Heart left ventricle (tissue), 16 donors: ENCODE measurements around the gene TBC1D10B. TPM values are rescaled to one million over a fixed set of nuclear protein-coding genes. Genes with fewer than 3 reads are reported as not detected.

Source experiments
- ATAC-seq, 4 donors: fragments of 200-7000 bp; cut with Tn5 transposase; one replicate each; pipeline ENCODE4 v1.9.1; 2020 to 2022; ENCODE audit warnings: moderate library complexity in 4 of 4, mild to moderate bottlenecking in 3 of 4, moderate number of reproducible peaks in 1 of 4
- DNase-seq, 5 donors: peaks; one replicate each; pipeline ENCODE4 v3.0.0-alpha.2; 2020
- H3K27ac ChIP-seq, 12 donors: fragments of 200-600 bp; sonication (generic) in 4 of 12; one replicate each; pipeline versions ENCODE4 v1.5.0 to v1.8.0; 2016 to 2022; ENCODE audit warnings: mild to moderate bottlenecking in 2 of 12
- H3K27me3 ChIP-seq, 9 donors: fragments of 200-600 bp; sonication (generic) in 2 of 9; one replicate each; pipeline versions ENCODE4 v1.5.1 to v1.8.0; 2016 to 2022; ENCODE audit warnings: mild to moderate bottlenecking in 3 of 9
- H3K36me3 ChIP-seq, 9 donors: fragments of 200-600 bp; sonication (generic) in 2 of 9; one replicate each; pipeline versions ENCODE4 v1.5.0 to v1.8.0; 2018 to 2022; ENCODE audit warnings: mild to moderate bottlenecking in 2 of 9
- H3K4me1 ChIP-seq, 12 donors: fragments of 200-600 bp; sonication (generic) in 4 of 12; one replicate each; pipeline versions ENCODE4 v1.5.0 to v1.8.0; 2016 to 2022; ENCODE audit warnings: mild to moderate bottlenecking in 3 of 12
- H3K4me3 ChIP-seq, 12 donors: fragments of 200-600 bp; sonication (generic) in 4 of 12; one replicate each; pipeline versions ENCODE4 v1.5.0 to v1.8.0; 2017 to 2022; ENCODE audit warnings: mild to moderate bottlenecking in 9 of 12, moderate library complexity in 4 of 12
- H3K9me3 ChIP-seq, 12 donors: fragments of 200-600 bp; sonication (generic) in 4 of 12; one replicate each; pipeline versions ENCODE4 v1.5.0 to v1.8.0; 2016 to 2022; ENCODE audit warnings: mild to moderate bottlenecking in 1 of 12
- CTCF ChIP-seq, 12 donors: fragments of 200-600 bp; sonication (generic) in 4 of 12; IDR thresholded peaks; one replicate each; pipeline versions ENCODE4 v1.5.0 to v1.8.0; 2018 to 2022; ENCODE audit warnings: antibody characterized with exemption in 12 of 12, mild to moderate bottlenecking in 5 of 12
- POLR2A ChIP-seq, 2 donors: fragments of 450-650 bp; IDR thresholded peaks; one replicate each; pipeline ENCODE4 v1.6.1; 2017; ENCODE audit warnings: antibody characterized with exemption in 2 of 2, mild to moderate bottlenecking in 2 of 2, moderate library complexity in 2 of 2
- WGBS, 4 donors: extraction: QIAGEN DNeasy Blood & Tissue Kit in 2 of 4; methylation state at CpG; one replicate each; pipeline versions ENCODE4 v1.1.5 to v1.1.7; 2013 to 2018; 5-methylcytosine and 5-hydroxymethylcytosine counted together
- intact Hi-C, 10 donors: fragments of 100-400 bp; cut with DNase I; formaldehyde crosslinking; loops; one replicate each; pipeline versions ENCODE4 v1.11.1 to v1.14.2; 2022
- long read RNA-seq, 3 donors: library from polyadenylated mRNA; unstranded; transcript quantifications; one replicate each; pipeline ENCODE4 v2.0.0, GENCODE V29; 2020 to 2021
- polyA plus RNA-seq, 2 donors: library from polyadenylated mRNA; stranded (reverse); fragments of 200-250 nt; gene quantifications; one replicate each; pipeline ENCODE4 v1.2.3, GENCODE V29; 2013
- total RNA-seq, 9 donors: library from RNA; depleted of rRNA in 2 of 9; stranded (reverse); fragments of >200 nt in 2 of 9; fragmentation: NEBNext Ultra II Directional in 3 of 9; extraction: Animal tissue kit (Norgen Biotek cat#: 25700) in 3 of 9; gene quantifications; one replicate each; pipeline versions ENCODE4 v1.1.0 to v1.2.4, GENCODE V29; 2016 to 2023
- donor health status: ischemic (EF 13 %, LVEDD 7.1; RV severe dilation, severe dysfunction).
- donor health status: healthy with polysubstance abuse.
- donor health status: DM: no; HTN: yes; CAD: no.
- donor health status: DM: no; HTN: no; CAD: no.
- donor health status: ischemic (EF 25% LVEDD 6.9; RV normal size, moderate dysfunction).
- donor health status: ischemic (EF 25% LVEDD 5.7; RV mildly dilated, moderate dysfunction).
- donor health status: healthy.
- donor health status: DM: yes; HTN: yes; CAD: no.
- donor health status: ischemic (EF 35%, LVEDD 5.7; RV mildly dilated, moderate dysfunction).
- donor health status: nonischemic (EF 11% LVEDD 7.7; RV severe dilation, severe dysfunction).
- donor health status: DM: yes; HTN: yes; CAD: no.
- donor health status: PGD.
- donor health status: ischemic (EF 29% LVEDD 5.4; RV normal size, mild dysfunction).
- donor health status: nonischemic (EF 23%, LVEDD 6.1; RV moderate dilation, normal function).

The TBC1D10B gene
- total RNA-seq (10 to 100 TPM; 16.9 to 33.2 (median 24.2) TPM), polyA plus RNA-seq (10 to 100 TPM; 18.1 to 40.0 TPM)
- long read RNA-seq, donor 1, transcript TBC1D10B-201 (9 exons, 3,350 nt): major isoform, 27 of 39 reads
- long read RNA-seq, donor 1, partial matches to known transcripts: 5 of 39 reads
- long read RNA-seq, donor 1, other reads (novel, unspliced or antisense): 7 of 39 reads
- long read RNA-seq, donor 2, transcript TBC1D10B-201 (9 exons, 3,350 nt): major isoform, 14 of 23 reads
- long read RNA-seq, donor 2, partial matches to known transcripts: 6 of 23 reads
- long read RNA-seq, donor 2, other reads (novel, unspliced or antisense): 3 of 23 reads
- long read RNA-seq, donor 3, transcript TBC1D10B-201 (9 exons, 3,350 nt): major isoform, 38 of 58 reads
- long read RNA-seq, donor 3, partial matches to known transcripts: 9 of 58 reads
- long read RNA-seq, donor 3, other reads (novel, unspliced or antisense): 11 of 58 reads

GRCh38 chr16:30370456-30371247 is at the start of gene TBC1D10B:
TBC1D10B (minus strand) TSS chr16:30370494; CDS start chr16:30370183, 311 bp downstream.
- H3K27ac ChIP-seq: peak within 1 kb of the TSS; percentile 78 to 95 (median 88)
- peak; percentile 97 to 99 (median 98) for DNase-seq
- TF ChIP-seq CTCF (IDR thresholded peaks at IDR 0.05) (peak in 9 of 12 donors; percentile 7 to 54 (median 29)), POLR2A (IDR thresholded peaks at IDR 0.05) (peak in 1 of 2 donors; percentile 73)
- H3K9me3 ChIP-seq: no peaks in the 10 kb centered on the region
- H3K27me3 ChIP-seq: no peaks in the 10 kb centered on the region
- peaks cover 0 to 49% (median 35%) of the 10 kb centered on the region in 12 donors for H3K4me1 ChIP-seq
- peak within 1 kb of the TSS; percentile 78 to 99 (median 91) for H3K4me3 ChIP-seq
- ATAC-seq: peak; percentile 90 to 96 (median 94)
- H3K36me3 ChIP-seq: peaks cover 0 to 15% (median 8%) of the 10 kb centered on the region in 9 donors
- 0 to 1% (median 0%) methylated on average over 39 to 40 of the region's 40 CpGs for WGBS, 4 donors
- intact Hi-C loops: loop anchor here in 1 of 10 donors (2.0 kb wide), 1 partner anchor 16 kb away; the partner anchor contains the start of gene CD2BP2

GRCh38 chr16:30418350-30419181 is 48.3 kb upstream of the TBC1D10B start:
- no peak for DNase-seq
- ATAC-seq: no peak
- Histone ChIP-seq H3K27ac (peak overlapping the region; percentile 14 to 91 (median 77)), H3K4me3 (peak overlapping the region; percentile 38 to 76 (median 64)), H3K4me1 (peaks cover 0 to 27% (median 10%) of the 10 kb centered on the region in 12 donors), H3K27me3 (no peaks in the 10 kb centered on the region), H3K9me3 (no peaks in the 10 kb centered on the region), H3K36me3 (peaks cover 0 to 43% (median 23%) of the 10 kb centered on the region in 9 donors)
- intact Hi-C loops: loop anchor here in 4 of 10 donors (10.0 kb wide), 4 partner anchors 64 to 354 kb away; partner anchors contain the start of genes ALDOA (in 2 of the 4), MAPK3 (in 2 of the 4), TBX6 (in 2 of the 4) and YPEL3 (in 2 of the 4)
- no peak for TF ChIP-seq POLR2A (IDR thresholded peaks at IDR 0.05)
- TF ChIP-seq CTCF (IDR thresholded peaks at IDR 0.05): peak in 1 of 12 donors; percentile 21
- 65 to 80% (median 75%) methylated on average over 24 to 31 of the region's 31 CpGs for WGBS, 4 donors

GRCh38 chr16:30417529-30418349 is 47.4 kb upstream of the TBC1D10B start:
- intact Hi-C loops: loop anchor here in 4 of 10 donors (10.0 kb wide), 4 partner anchors 63 to 353 kb away; partner anchors contain the start of genes ALDOA (in 2 of the 4), MAPK3 (in 2 of the 4), TBX6 (in 2 of the 4) and YPEL3 (in 2 of the 4)

More at GRCh38 chr16:30417529-30418349, 47.4 kb upstream of the TBC1D10B start:
- peaks cover 0 to 43% (median 18%) of the 10 kb centered on the region in 9 donors for H3K36me3 ChIP-seq
- 1% methylated on average over 16 to 140 of the region's 140 CpGs for WGBS, 4 donors
- H3K9me3 ChIP-seq: no peaks in the 10 kb centered on the region
- peaks cover 0 to 27% (median 10%) of the 10 kb centered on the region in 12 donors for H3K4me1 ChIP-seq
- H3K4me3 ChIP-seq: peak overlapping the region; percentile 38 to 76 (median 64)
- ATAC-seq: peak; percentile 89 to 96 (median 92)
- no peaks in the 10 kb centered on the region for H3K27me3 ChIP-seq
- DNase-seq: peak; percentile 84 to 93 (median 87)
- TF ChIP-seq POLR2A (IDR thresholded peaks at IDR 0.05): peak in 1 of 2 donors; percentile 45
- peak in 7 of 12 donors; percentile 12 to 46 (median 28) for TF ChIP-seq CTCF (IDR thresholded peaks at IDR 0.05)
- H3K27ac ChIP-seq: peak overlapping the region; percentile 14 to 91 (median 77)
